K562 (cell line): ENCODE measurements around the gene ANAPC16. TPM values are rescaled to one million over a fixed set of nuclear protein-coding genes. Genes with fewer than 3 reads are reported as not detected.

Experiments
- ATF7 ChIP-seq: fragments of 450-650 bp; IDR thresholded peaks from 2 replicates; pipeline ENCODE4 v1.7.1; 2014; ENCODE audit warnings: mild to moderate bottlenecking, moderate library complexity
- CBFA2T3 ChIP-seq: fragments of 450-650 bp; IDR thresholded peaks from 2 replicates; pipeline ENCODE4 v1.6.1; 2017
- CBX3 ChIP-seq, 2 experiments: IDR thresholded peaks; 1 replicate in 1 of 2; 2 replicates in 1 of 2; pipeline ENCODE4 v1.6.1; 2012; ENCODE audit warnings: inconsistent platforms in 2 of 2, low read length in 2 of 2, borderline replicate concordance in 1 of 2, control low read depth in 1 of 2
- CTBP1 ChIP-seq: fragments of 450-650 bp; IDR thresholded peaks from 2 replicates; pipeline ENCODE4 v1.6.1; 2016; ENCODE audit warnings: borderline replicate concordance
- CXXC5 ChIP-seq: fragments of 250-450 bp; sonication (Bioruptor Pico); IDR thresholded peaks from 2 replicates; pipeline ENCODE4 v1.8.0; 2022; ENCODE audit warnings: inconsistent platforms, mild to moderate bottlenecking, moderate library complexity
- EGR1 ChIP-seq: fragments of 450-650 bp; conservative IDR thresholded peaks from 2 replicates; pipeline ENCODE4 v1.6.1; 2017; ENCODE audit warnings: mild to moderate bottlenecking
- FIP1L1 ChIP-seq: fragments of 200-400 bp; formaldehyde crosslinking; IDR thresholded peaks from 2 replicates; pipeline ENCODE4 v1.6.1; 2018; ENCODE audit warnings: mild to moderate bottlenecking, low read depth, low read length; ENCODE audit not compliant: poor library complexity, severe bottlenecking
- HIVEP1 ChIP-seq: fragments of 250-450 bp; sonication (Bioruptor Pico); IDR thresholded peaks from 2 replicates; pipeline ENCODE4 v1.4.0; 2020; ENCODE audit warnings: mild to moderate bottlenecking
- HOXB6 ChIP-seq: fragments of 250-450 bp; sonication (Bioruptor Pico); IDR thresholded peaks from 2 replicates; pipeline ENCODE4 v1.5.1; 2022; ENCODE audit warnings: mild to moderate bottlenecking, borderline replicate concordance
- ILK ChIP-seq: fragments of 450-650 bp; IDR thresholded peaks from 2 replicates; pipeline ENCODE4 v1.6.1; 2016; ENCODE audit warnings: missing genetic modification characterization, low read depth, mild to moderate bottlenecking, missing compliant biosample characterization, moderate library complexity, borderline replicate concordance
- JUND ChIP-seq, 2 experiments: IDR thresholded peaks; 2 replicates in 1 of 2; 3 replicates in 1 of 2; pipeline ENCODE4 v1.6.1; 2011; ENCODE audit warnings: borderline replicate concordance in 2 of 2, low read depth in 2 of 2, low read length in 2 of 2, improper control_type of control experiment in 1 of 2, missing biosample characterization in 1 of 2, missing genetic modification characterization in 1 of 2, missing genetic modification reagents in 1 of 2
- MAFF ChIP-seq: IDR thresholded peaks from 2 replicates; pipeline ENCODE4 v1.6.1; 2012; ENCODE audit warnings: low read length, improper control_type of control experiment
- MXI1 ChIP-seq: IDR thresholded peaks from 2 replicates; pipeline ENCODE4 v1.6.1; 2011; ENCODE audit warnings: low read depth, mild to moderate bottlenecking, improper control_type of control experiment, low read length
- NELFE ChIP-seq: IDR thresholded peaks from 2 replicates; pipeline ENCODE4 v1.6.1; 2011; ENCODE audit warnings: mild to moderate bottlenecking; ENCODE audit not compliant: insufficient read depth, insufficient read length
- NFE2L1 ChIP-seq: fragments of 450-650 bp; IDR thresholded peaks from 2 replicates; pipeline ENCODE4 v1.6.1; 2016; ENCODE audit warnings: missing genetic modification characterization, low read depth, mild to moderate bottlenecking, missing compliant biosample characterization, moderate library complexity, borderline replicate concordance
- POLR2B ChIP-seq: fragments of 450-650 bp; IDR thresholded peaks from 2 replicates; pipeline ENCODE4 v1.6.1; 2018; ENCODE audit warnings: low read depth; ENCODE audit not compliant: partially characterized antibody
- POLR3G ChIP-seq: IDR thresholded peaks from 2 replicates; pipeline ENCODE4 v1.6.1; 2011; ENCODE audit not compliant: insufficient read length, insufficient replicate concordance; ENCODE audit errors: extremely low read depth
- PRMT5 ChIP-seq: sonication (generic); formaldehyde crosslinking; IDR thresholded peaks from 2 replicates; pipeline ENCODE4 v1.5.0; 2020; ENCODE audit warnings: missing genetic modification reagents
- SMC3 ChIP-seq: conservative IDR thresholded peaks from 2 replicates; pipeline ENCODE4 v1.6.1; 2011; ENCODE audit warnings: low read depth, low read length, improper control_type of control experiment; ENCODE audit not compliant: insufficient read depth
- XRCC3 ChIP-seq: fragments of 450-650 bp; IDR thresholded peaks from 2 replicates; pipeline ENCODE4 v1.6.1; 2017; ENCODE audit warnings: mild to moderate bottlenecking, moderate library complexity
- ZEB2 ChIP-seq: fragments of 450-650 bp; IDR thresholded peaks from 2 replicates; pipeline ENCODE4 v1.6.1; 2016
- ZFP30 ChIP-seq: fragments of 250-450 bp; sonication (Bioruptor Pico); IDR thresholded peaks from 2 replicates; pipeline ENCODE4 v1.8.0; 2022; ENCODE audit warnings: moderate library complexity, mild to moderate bottlenecking, inconsistent platforms, borderline replicate concordance
- ZNF586 ChIP-seq: fragments of 450-650 bp; formaldehyde crosslinking; conservative IDR thresholded peaks from 2 replicates; pipeline ENCODE4 v1.4.0; 2020; ENCODE audit warnings: mild to moderate bottlenecking, moderate library complexity
- ZNF644 ChIP-seq: fragments of 200-800 bp; sonication (Bioruptor generic); IDR thresholded peaks from 2 replicates; pipeline ENCODE4 v1.6.1; 2016; ENCODE audit warnings: low read depth, missing genetic modification characterization, missing compliant biosample characterization
- polyA plus RNA-seq, 8 experiments: library from polyadenylated mRNA; depleted of rRNA in 4 of 8; stranded (reverse) in 5 of 8; unstranded in 3 of 8; fragments of >200 nt; fragmentation: Nextera tagmentation in 2 of 8; fragmentation: Illumina TruSeq in 1 of 8; extraction: Ambion mirVana in 2 of 8; extraction: Trizol in 1 of 8; gene quantifications; 2 replicates each; pipeline versions ENCODE4 v1.2.1 to v1.2.3, GENCODE V29; 2011 to 2014; ENCODE audit warnings: inconsistent platforms in 1 of 8, missing spikeins in 1 of 8
- total RNA-seq, 7 experiments: library from RNA; depleted of rRNA in 6 of 7; stranded (reverse); fragments of >200 nt in 6 of 7; fragmentation: Illumina TruSeq in 2 of 7; extraction: Trizol in 2 of 7; gene quantifications; 2 replicates each; pipeline versions ENCODE4 v1.2.1 to v1.2.3, GENCODE V29; 2011 to 2021; ENCODE audit warnings: low replicate concordance in 1 of 7
- TF ChIP-seq, protein P1 (sequence below), 3 experiments: fragments of 200-800 bp in 1 of 3; fragments of 250-450 bp in 1 of 3; fragments of 450-650 bp in 1 of 3; sonication (Bioruptor Pico) in 1 of 3; sonication (Bioruptor generic) in 1 of 3; formaldehyde crosslinking in 1 of 3; IDR thresholded peaks; 2 replicates each; pipeline versions ENCODE4 v1.6.1 to v1.8.0; 2016 to 2022; ENCODE audit warnings: mild to moderate bottlenecking in 2 of 3, missing genetic modification characterization in 2 of 3, missing compliant biosample characterization in 1 of 3, moderate library complexity in 1 of 3

ANAPC16 gene
- total and polyA plus RNA-seq, 9 of the 15 experiments (the other 6 are each of a cell fraction or from before 2014, with no cell fraction given), result 42.6 to 208 (median 108) TPM

DNA sequence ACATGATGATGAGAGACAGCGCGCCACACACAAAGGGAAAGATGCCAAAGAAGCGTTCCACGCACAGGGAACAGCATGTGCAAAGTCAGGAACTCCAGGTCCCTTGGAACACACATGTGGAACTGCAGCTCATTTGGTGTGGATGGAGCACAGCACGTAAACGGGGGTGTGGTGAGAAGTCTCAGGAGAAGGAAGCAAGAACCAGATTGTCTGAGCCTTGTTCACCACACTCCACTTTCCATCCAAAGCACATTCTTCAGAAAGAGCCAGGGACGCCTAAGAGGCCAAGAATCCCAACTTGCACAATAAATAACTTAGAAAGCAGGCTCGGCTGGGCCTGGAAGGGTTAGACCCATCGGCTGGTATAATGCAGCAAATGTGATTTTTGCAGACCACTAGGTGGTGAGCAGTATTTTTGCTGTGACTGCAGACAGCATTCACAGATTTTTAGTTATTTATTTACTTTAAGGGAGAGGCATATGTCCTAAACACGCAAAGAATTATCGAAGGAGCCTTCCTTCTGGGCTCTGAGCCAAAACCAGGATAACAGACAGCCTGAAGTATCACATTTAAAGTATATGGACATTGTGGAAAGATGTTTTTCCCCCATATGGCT, 28.1 kb downstream of the ANAPC16 start (continued):
- TF ChIP-seq ZFP30 (no peak), CBX3 (IDR thresholded peaks at IDR 0.05; ENCODE audit: borderline replicate concordance in 1 of 2, low read length in 2 of 2) (no peak), EGR1 (no peak), HIVEP1 (no peak), ZNF644 (tag) (0 out of 2 replicates have a peak, but pooled peaks have one; percentile 1), PRMT5 (CRISPR knock-in tag) (no peak), ZNF586 (CRISPR knock-in tag) (no peak), HOXB6 (CRISPR knock-in tag) (no peak), MAFF (no peak), NFE2L1 (tag) (no peak), ILK (no peak), CTBP1 (no peak; the same call in 1 of the 2 replicates), CXXC5 (CRISPR knock-in tag) (peak; percentile 71), FIP1L1 (no peak), CBFA2T3 (peak; percentile 60), NELFE (no peak), ATF7 (peak; percentile 25; the same call in 1 of the 2 replicates), ZEB2 (0 out of 2 replicates have a peak, but pooled peaks have one; percentile 10), XRCC3 (no peak), JUND (IDR thresholded peaks at IDR 0.05; ENCODE audit: borderline replicate concordance, low read depth, low read length) (0 out of 2 replicates have a peak, but pooled peaks have one; percentile 8), JUND (tag; IDR thresholded peaks at IDR 0.05; ENCODE audit: borderline replicate concordance, low read depth, low read length) (peak; percentile 29; the same call in 1 of the 3 replicates), SMC3 (no peak; the same call in 1 of the 2 replicates), POLR2B (no peak), MXI1 (no peak), POLR3G (no peak)
- TF ChIP-seq, protein P1, sequence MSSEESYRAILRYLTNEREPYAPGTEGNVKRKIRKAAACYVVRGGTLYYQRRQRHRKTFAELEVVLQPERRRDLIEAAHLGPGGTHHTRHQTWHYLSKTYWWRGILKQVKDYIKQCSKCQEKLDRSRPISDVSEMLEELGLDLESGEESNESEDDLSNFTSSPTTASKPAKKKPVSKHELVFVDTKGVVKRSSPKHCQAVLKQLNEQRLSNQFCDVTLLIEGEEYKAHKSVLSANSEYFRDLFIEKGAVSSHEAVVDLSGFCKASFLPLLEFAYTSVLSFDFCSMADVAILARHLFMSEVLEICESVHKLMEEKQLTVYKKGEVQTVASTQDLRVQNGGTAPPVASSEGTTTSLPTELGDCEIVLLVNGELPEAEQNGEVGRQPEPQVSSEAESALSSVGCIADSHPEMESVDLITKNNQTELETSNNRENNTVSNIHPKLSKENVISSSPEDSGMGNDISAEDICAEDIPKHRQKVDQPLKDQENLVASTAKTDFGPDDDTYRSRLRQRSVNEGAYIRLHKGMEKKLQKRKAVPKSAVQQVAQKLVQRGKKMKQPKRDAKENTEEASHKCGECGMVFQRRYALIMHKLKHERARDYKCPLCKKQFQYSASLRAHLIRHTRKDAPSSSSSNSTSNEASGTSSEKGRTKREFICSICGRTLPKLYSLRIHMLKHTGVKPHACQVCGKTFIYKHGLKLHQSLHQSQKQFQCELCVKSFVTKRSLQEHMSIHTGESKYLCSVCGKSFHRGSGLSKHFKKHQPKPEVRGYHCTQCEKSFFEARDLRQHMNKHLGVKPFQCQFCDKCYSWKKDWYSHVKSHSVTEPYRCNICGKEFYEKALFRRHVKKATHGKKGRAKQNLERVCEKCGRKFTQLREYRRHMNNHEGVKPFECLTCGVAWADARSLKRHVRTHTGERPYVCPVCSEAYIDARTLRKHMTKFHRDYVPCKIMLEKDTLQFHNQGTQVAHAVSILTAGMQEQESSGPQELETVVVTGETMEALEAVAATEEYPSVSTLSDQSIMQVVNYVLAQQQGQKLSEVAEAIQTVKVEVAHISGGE (CRISPR knock-in tag; IDR thresholded peaks at IDR 0.05), result no peak; a peak in 1 of 6 replicates
